Activated CD8-positive, alpha-beta memory T cell treated with anti-CD3 and anti-CD28 coated beads, Interleukin-2, amount 10 ng/mL, durations not matched to agents 7 days and 5 days (primary cell): ENCODE results near the gene PRR33. TPM values are rescaled to one million over a fixed set of nuclear protein-coding genes. Genes with fewer than 3 reads are reported as not detected.

Experiments used
- ATAC-seq: fragments of 150-1000 bp; cut with Tn5 transposase; one replicate; pipeline ENCODE4 v1.10.0; 2021; ENCODE audit warnings: moderate library complexity
- CTCF ChIA-PET: fragments of 350-600 bp; sonication (Branson Sonifier 250); formaldehyde crosslinking; loops from one replicate; lab custom pipeline; 2021; ENCODE audit warnings: antibody characterized with exemption; lab: Charles Lee
- DNase-seq: peaks from one replicate; pipeline ENCODE4 v3.0.0-alpha.2; 2020
- H3K27ac Mint-ChIP-seq: one replicate; pipeline ENCODE4 v1.8.0; 2021; ENCODE audit warnings: mild to moderate bottlenecking, mixed read lengths
- H3K27me3 Mint-ChIP-seq: one replicate; pipeline ENCODE4 v1.8.0; 2021; ENCODE audit warnings: mixed read lengths
- H3K36me3 Mint-ChIP-seq: one replicate; pipeline ENCODE4 v1.8.0; 2021; ENCODE audit warnings: mild to moderate bottlenecking, mixed read lengths
- H3K4me1 Mint-ChIP-seq: one replicate; pipeline ENCODE4 v1.8.0; 2021; ENCODE audit warnings: mixed read lengths
- H3K4me3 Mint-ChIP-seq: one replicate; pipeline ENCODE4 v1.8.0; 2021; ENCODE audit warnings: mild to moderate bottlenecking, moderate library complexity, mixed read lengths
- H3K9me3 Mint-ChIP-seq: one replicate; pipeline ENCODE4 v1.8.0; 2022; ENCODE audit warnings: low read depth, mixed read lengths
- total RNA-seq, 2 experiments: library from RNA; stranded (reverse); gene quantifications; one replicate each; pipeline ENCODE4 v1.2.3, GENCODE V29; 2021

Gene PRR33
- total RNA-seq, 2 experiments from 2014 or later: not detected

DNA sequence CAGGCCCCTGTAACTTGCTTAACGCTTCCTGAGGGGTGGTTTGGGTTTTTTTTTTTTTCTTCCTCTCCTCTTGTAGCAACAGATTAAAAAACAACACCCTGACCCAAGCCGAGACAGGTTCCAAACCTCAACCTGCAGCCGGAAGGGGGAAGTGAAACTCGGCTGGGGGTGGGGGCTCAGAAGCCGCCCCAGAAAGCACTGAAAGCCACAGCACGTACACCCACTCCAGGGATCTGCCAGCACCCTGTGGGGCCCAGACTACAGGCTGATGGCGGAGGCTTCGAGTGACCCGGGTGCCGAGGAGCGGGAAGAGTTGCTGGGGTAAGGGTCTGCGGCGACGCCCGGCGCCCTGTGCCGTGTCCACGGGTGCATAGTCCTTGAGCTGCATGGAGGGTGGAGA lies 38.8 kb downstream of the PRR33 start, which contains the start of gene LSP1:
TSS of gene LSP1 (plus strand) at position 208 of the 400 bp plus-strand sequence. CDS start at position 269, 61 bp downstream.
- CTCF ChIA-PET: interaction anchor here (0.7 to 6.9 kb wide), 12 partner anchors 14 to 450 kb away, joined by 3 to 69 read pairs (median 6); partner anchors contain the start of gene TNNI2
- Mint-ChIP-seq H3K27ac (peak within 1 kb of the TSS; percentile 99), H3K4me3 (peak within 1 kb of the TSS; percentile 99), H3K27me3 (no peaks in the 10 kb centered on the region), H3K36me3 (peaks cover 15% of the 10 kb centered on the region), H3K4me1 (peaks cover 55% of the 10 kb centered on the region), H3K9me3 (no peaks in the 10 kb centered on the region)
- ATAC-seq: peak; percentile 59
- DNase-seq: peak; percentile 95

- Mint-ChIP-seq H3K4me1 (peaks cover 55% of the 10 kb centered on the region), H3K27me3 (no peaks in the 10 kb centered on the region), H3K36me3 (peaks cover 15% of the 10 kb centered on the region), H3K9me3 (no peaks in the 10 kb centered on the region), H3K4me3 (peak overlapping the region; percentile 99), H3K27ac (peak overlapping the region; percentile 99)
- ATAC-seq: no peak
- CTCF ChIA-PET: interaction anchor here (0.9 to 6.9 kb wide), 11 partner anchors 16 to 299 kb away, joined by 3 to 69 read pairs (median 13); no protein-coding TSS in a partner anchor
- no peak for DNase-seq
Observed at GRCh38 chr11:1852271-1852876, 39.3 kb downstream of the PRR33 start.

GRCh38 chr11:1851468-1852180 lies 40.1 kb downstream of the PRR33 start:
- no peak for DNase-seq
- H3K9me3 Mint-ChIP-seq: no peaks in the 10 kb centered on the region
- CTCF ChIA-PET: interaction anchor here (1.0 to 6.9 kb wide), 15 partner anchors 11 to 300 kb away, joined by 3 to 69 read pairs (median 9); partner anchors contain the start of gene TNNI2

GRCh38 chr11:1848640-1849430 lies 42.9 kb downstream of the PRR33 start:
- DNase-seq (no peak), ATAC-seq (no peak)
- H3K4me1 Mint-ChIP-seq: peaks cover 66% of the 10 kb centered on the region
- H3K4me3 Mint-ChIP-seq: no peak overlapping the region
- H3K9me3 Mint-ChIP-seq: no peaks in the 10 kb centered on the region
- CTCF ChIA-PET: interaction anchor here (1.5 to 5.4 kb wide), 3 partner anchors 34 to 155 kb away, joined by 8 to 39 read pairs (median 9); no protein-coding TSS in a partner anchor
- peak overlapping the region; percentile 62 for H3K27ac Mint-ChIP-seq
- no peaks in the 10 kb centered on the region for H3K27me3 Mint-ChIP-seq
- H3K36me3 Mint-ChIP-seq: peaks cover 9% of the 10 kb centered on the region

More at GRCh38 chr11:1851468-1852180, 40.1 kb downstream of the PRR33 start:
- Mint-ChIP-seq H3K27ac (peak overlapping the region; percentile 99), H3K4me1 (peaks cover 55% of the 10 kb centered on the region), H3K27me3 (no peaks in the 10 kb centered on the region), H3K36me3 (peaks cover 15% of the 10 kb centered on the region), H3K4me3 (peak overlapping the region; percentile 99)
- no peak for ATAC-seq

DNA sequence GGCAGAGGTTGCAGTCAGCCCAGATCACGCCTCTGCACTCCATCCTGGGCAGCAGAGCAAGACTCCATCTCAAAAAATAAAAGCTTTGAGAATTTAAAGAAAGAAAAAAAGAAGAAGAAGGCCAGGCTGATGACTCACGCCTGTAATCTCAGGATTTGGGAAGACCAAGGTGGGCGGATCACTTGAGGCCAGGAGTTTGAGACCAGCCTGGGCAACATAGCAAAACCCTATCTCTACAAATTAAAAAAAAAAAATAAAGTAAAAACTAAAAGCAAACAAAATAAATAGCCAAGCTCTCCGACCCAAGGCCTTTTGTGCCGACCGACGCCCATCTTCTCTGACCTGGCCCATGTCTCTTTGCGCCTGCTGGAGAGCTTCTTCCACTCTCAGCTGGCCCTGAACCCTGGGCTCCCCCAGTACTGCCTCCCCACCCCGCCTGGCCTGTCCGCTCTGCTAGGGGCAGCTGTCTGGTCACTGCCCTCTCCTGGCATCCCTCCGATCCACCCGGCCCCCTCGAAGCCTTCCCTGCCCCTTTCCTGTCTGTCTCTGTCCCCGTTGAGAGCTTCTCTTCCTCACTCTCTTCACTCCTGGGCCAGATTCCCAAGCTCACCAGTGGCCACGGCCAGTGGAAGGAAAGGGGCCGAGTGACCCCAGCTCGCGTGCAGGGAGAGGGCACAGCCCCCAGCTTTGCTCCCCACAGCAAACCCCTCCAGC lies 43.6 kb downstream of the PRR33 start:
- Mint-ChIP-seq H3K36me3 (peaks cover 3% of the 10 kb centered on the region), H3K4me1 (peaks cover 74% of the 10 kb centered on the region), H3K4me3 (no peak overlapping the region), H3K9me3 (no peaks in the 10 kb centered on the region), H3K27me3 (no peaks in the 10 kb centered on the region), H3K27ac (no peak overlapping the region)
- CTCF ChIA-PET: interaction anchor here (0.5 to 2.7 kb wide), 8 partner anchors 15 to 1052 kb away, joined by 3 to 12 read pairs (median 5); no protein-coding TSS in a partner anchor
- no peak for ATAC-seq
- DNase-seq: no peak

DNA sequence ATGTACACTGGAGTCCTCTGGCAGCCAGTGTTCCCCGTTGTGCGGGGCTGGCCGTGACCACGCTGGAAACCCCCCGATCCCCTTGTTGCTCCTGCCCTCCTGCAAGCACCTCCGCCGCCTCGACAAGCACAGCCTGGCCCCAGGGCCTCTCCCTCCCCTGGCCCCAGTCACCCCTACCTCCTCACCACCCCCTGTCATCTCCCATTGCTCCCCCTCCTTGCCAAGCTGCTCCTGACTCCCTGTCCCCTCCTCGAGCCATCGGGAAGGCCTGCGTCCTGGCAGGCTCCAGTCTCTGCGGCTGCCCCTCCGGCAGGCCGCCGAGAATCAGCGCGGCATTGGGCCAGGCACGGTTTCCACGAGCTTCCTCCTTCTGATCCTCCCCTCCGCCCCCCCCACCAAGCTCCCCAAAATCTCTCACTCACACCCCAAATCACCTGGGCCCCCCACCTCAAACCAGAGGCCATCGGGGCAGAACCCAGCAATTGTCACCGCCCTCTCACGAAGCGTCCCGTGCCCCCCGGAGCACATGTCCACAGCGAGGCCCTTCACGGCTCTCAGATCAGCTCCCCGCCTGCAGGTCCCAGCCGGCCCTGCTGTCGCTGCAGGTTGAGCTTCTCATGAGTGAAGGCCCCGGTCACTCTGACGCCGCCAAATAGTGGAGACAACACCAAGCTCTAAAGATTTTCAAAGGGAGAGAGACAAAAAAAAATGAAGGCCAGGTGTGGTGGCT lies 44.5 kb downstream of the PRR33 start:
- Mint-ChIP-seq H3K4me1 (peaks cover 67% of the 10 kb centered on the region), H3K36me3 (no peaks in the 10 kb centered on the region), H3K27ac (no peak overlapping the region), H3K27me3 (no peaks in the 10 kb centered on the region), H3K9me3 (no peaks in the 10 kb centered on the region), H3K4me3 (no peak overlapping the region)
- ATAC-seq (no peak), DNase-seq (no peak)
- CTCF ChIA-PET: interaction anchor here (0.5 to 2.7 kb wide), 8 partner anchors 14 to 1053 kb away, joined by 3 to 12 read pairs (median 4); no protein-coding TSS in a partner anchor

GRCh38 chr11:1846453-1846932 lies 45.2 kb downstream of the PRR33 start:
- peaks cover 60% of the 10 kb centered on the region for H3K4me1 Mint-ChIP-seq
- no peaks in the 10 kb centered on the region for H3K9me3 Mint-ChIP-seq
- no peaks in the 10 kb centered on the region for H3K36me3 Mint-ChIP-seq
- H3K4me3 Mint-ChIP-seq: no peak overlapping the region
- H3K27ac Mint-ChIP-seq: no peak overlapping the region
- no peak for ATAC-seq
- H3K27me3 Mint-ChIP-seq: no peaks in the 10 kb centered on the region
- CTCF ChIA-PET: interaction anchor here (0.7 to 2.7 kb wide), 5 partner anchors 14 to 156 kb away, joined by 3 to 12 read pairs (median 7); no protein-coding TSS in a partner anchor
- DNase-seq: no peak

- Mint-ChIP-seq H3K9me3 (no peaks in the 10 kb centered on the region), H3K4me3 (peak overlapping the region; percentile 51), H3K27ac (peak overlapping the region; percentile 90), H3K36me3 (no peaks in the 10 kb centered on the region), H3K4me1 (peaks cover 55% of the 10 kb centered on the region), H3K27me3 (no peaks in the 10 kb centered on the region)
- CTCF ChIA-PET: interaction anchor here (0.7 to 2.7 kb wide), 7 partner anchors 10 to 193 kb away, joined by 3 to 12 read pairs (median 3); no protein-coding TSS in a partner anchor
- peak; percentile 12 for ATAC-seq
- no peak for DNase-seq
Observed at GRCh38 chr11:1845561-1846452, 45.9 kb downstream of the PRR33 start.

DNA sequence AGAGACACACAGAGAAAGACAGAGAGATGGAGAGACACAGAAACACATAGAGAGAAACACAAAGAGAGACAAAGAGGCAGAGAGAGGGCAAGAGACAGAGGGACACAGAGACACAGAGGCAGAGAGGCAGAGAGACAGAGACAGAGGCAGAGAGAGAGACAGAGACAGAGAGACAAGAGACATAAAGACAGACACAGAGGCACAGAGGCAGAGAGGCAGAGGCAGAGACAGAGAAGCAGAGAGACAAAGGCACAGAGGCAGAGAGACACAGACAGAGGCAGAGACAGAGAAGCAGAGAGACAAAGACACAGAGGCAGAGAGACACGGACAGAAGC lies 46.6 kb downstream of the PRR33 start:
- Mint-ChIP-seq H3K9me3 (no peaks in the 10 kb centered on the region), H3K27me3 (no peaks in the 10 kb centered on the region), H3K4me1 (peaks cover 48% of the 10 kb centered on the region), H3K27ac (peak overlapping the region; percentile 90), H3K36me3 (no peaks in the 10 kb centered on the region), H3K4me3 (peak overlapping the region; percentile 51)
- CTCF ChIA-PET: interaction anchor here (1.0 to 1.9 kb wide), 4 partner anchors 9 to 193 kb away, joined by 3 to 7 read pairs (median 3); no protein-coding TSS in a partner anchor
- ATAC-seq (no peak), DNase-seq (no peak)

DNA sequence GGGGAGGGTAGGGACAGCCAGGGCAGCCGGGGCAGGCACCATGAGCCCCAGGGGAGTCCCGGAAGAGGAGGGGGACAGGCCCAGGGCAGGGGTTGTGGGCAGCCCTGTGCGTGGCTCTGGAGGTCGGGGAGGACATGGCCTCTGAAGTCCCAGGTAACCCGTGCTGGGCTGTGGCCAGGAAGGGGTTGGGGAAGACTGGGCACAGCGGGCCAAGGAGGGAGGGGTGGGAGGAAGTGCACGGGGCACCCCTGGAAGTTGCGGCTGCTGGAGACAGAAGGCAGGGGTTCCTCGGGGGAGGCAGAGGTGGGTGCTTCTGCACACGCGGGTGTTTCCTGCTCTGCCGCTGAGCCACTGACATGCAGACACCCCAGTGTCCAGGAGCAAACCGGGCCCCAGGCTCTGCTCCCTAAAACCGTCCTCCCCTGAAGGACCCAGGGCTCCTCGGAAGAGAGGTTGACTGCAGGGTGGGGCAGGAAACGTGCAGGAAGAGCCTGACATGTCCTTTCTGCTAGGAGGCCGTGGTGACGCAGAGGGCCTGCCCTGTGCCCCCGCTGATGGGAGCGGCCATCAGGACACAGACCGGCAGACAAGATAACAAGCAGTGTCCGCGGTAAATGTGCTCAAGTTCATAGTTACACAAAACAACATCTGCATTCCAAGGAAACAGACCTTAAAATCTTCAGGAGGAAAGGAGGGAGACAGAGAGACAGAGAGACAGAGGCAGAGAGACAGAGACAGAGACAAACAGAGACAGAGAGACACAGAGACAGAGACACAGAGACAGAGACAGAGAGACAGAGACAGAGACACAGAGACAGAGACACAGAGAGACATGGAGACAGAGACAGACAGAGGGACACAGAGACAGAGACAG lies 47.2 kb downstream of the PRR33 start:
- peak; percentile 79 for ATAC-seq

More for the DNA sequence above, 47.2 kb downstream of the PRR33 start:
- CTCF ChIA-PET: interaction anchor here (1.3 to 1.5 kb wide), 2 partner anchors 12 to 151 kb away, joined by 4 to 5 read pairs; no protein-coding TSS in a partner anchor
- Mint-ChIP-seq H3K36me3 (no peaks in the 10 kb centered on the region), H3K27ac (peak overlapping the region; percentile 90), H3K4me3 (peak overlapping the region; percentile 51), H3K27me3 (no peaks in the 10 kb centered on the region), H3K4me1 (peaks cover 48% of the 10 kb centered on the region), H3K9me3 (no peaks in the 10 kb centered on the region)
- peak; percentile 75 for DNase-seq
